Mesenchymal stem cell (in vitro differentiated cells and primary cell): ENCODE data around the gene RASGRP4.
A peak's percentile ranks its signal among the peaks of the same experiment; 100 is the strongest.
"Not testable (repeated sequence)": the region's sequence is repeated elsewhere in the genome, so short reads cannot be mapped to it uniquely, and the experiment has no call there.

Experiments
- DNase-seq: peaks from one replicate; pipeline ENCODE4 v3.0.0-alpha.2; 2013
- H2AFZ ChIP-seq: one replicate; pipeline ENCODE4 v1.6.1; 2013; ENCODE audit warnings: low read depth, mild to moderate bottlenecking, control low read depth, inconsistent platforms, low read length, moderate library complexity
- H2AK5ac ChIP-seq: 2 replicates; pipeline ENCODE4 v1.6.1; 2013; ENCODE audit warnings: low read length, moderate library complexity, mild to moderate bottlenecking, inconsistent platforms; ENCODE audit not compliant: severe bottlenecking
- H2BK120ac ChIP-seq: one replicate; pipeline ENCODE4 v1.6.1; 2013; ENCODE audit warnings: low read depth, mild to moderate bottlenecking, inconsistent platforms, low read length, moderate library complexity
- H2BK12ac ChIP-seq, 2 experiments: one replicate each; pipeline ENCODE4 v1.6.1; 2013; ENCODE audit warnings: inconsistent platforms in 2 of 2, low read length in 2 of 2, mild to moderate bottlenecking in 2 of 2, moderate library complexity in 2 of 2, control low read depth in 1 of 2
- H2BK15ac ChIP-seq: one replicate; pipeline ENCODE4 v1.6.1; 2013; ENCODE audit warnings: mild to moderate bottlenecking, low read depth, inconsistent platforms; ENCODE audit not compliant: poor library complexity, severe bottlenecking
- H2BK5ac ChIP-seq: 2 replicates; pipeline ENCODE4 v1.6.1; 2013; ENCODE audit warnings: low read depth, mild to moderate bottlenecking, low read length, control low read depth, inconsistent platforms; ENCODE audit not compliant: poor library complexity, severe bottlenecking
- H3K14ac ChIP-seq, 2 experiments: one replicate each; pipeline ENCODE4 v1.6.1; 2013; ENCODE audit warnings: inconsistent platforms in 2 of 2, low read length in 2 of 2, control low read depth in 1 of 2, mild to moderate bottlenecking in 1 of 2, moderate library complexity in 1 of 2
- H3K18ac ChIP-seq, 2 experiments: one replicate each; pipeline ENCODE4 v1.6.1; 2013; ENCODE audit warnings: inconsistent platforms in 2 of 2, low read length in 2 of 2, control low read depth in 1 of 2, low read depth in 1 of 2, mild to moderate bottlenecking in 1 of 2
- H3K23ac ChIP-seq, 2 experiments: one replicate each; pipeline ENCODE4 v1.6.1; 2013; ENCODE audit warnings: inconsistent platforms in 2 of 2, low read length in 2 of 2, mild to moderate bottlenecking in 2 of 2, moderate library complexity in 2 of 2, control low read depth in 1 of 2
- H3K27ac ChIP-seq: 2 replicates; pipeline ENCODE4 v1.5.1; 2013; ENCODE audit warnings: mild to moderate bottlenecking, moderate library complexity, low read length, control low read depth, inconsistent platforms; ENCODE audit not compliant: poor library complexity, severe bottlenecking
- H3K27me3 ChIP-seq, 2 experiments: 2 replicates each; pipeline versions ENCODE4 v1.6.1 to v1.7.0; 2013; ENCODE audit warnings: low read length in 2 of 2, mild to moderate bottlenecking in 2 of 2, moderate library complexity in 2 of 2, control low read depth in 1 of 2, inconsistent platforms in 1 of 2; ENCODE audit not compliant: control insufficient read depth in 1 of 2, insufficient read depth in 1 of 2
- H3K36me3 ChIP-seq, 2 experiments: 2 replicates each; pipeline versions ENCODE4 v1.6.1 to v1.7.0; 2013; ENCODE audit warnings: low read length in 2 of 2, control low read depth in 1 of 2, inconsistent platforms in 1 of 2, low read depth in 1 of 2, mild to moderate bottlenecking in 1 of 2; ENCODE audit not compliant: insufficient read depth in 2 of 2, control insufficient read depth in 1 of 2
- H3K4ac ChIP-seq, 2 experiments: one replicate each; pipeline ENCODE4 v1.6.1; 2013; ENCODE audit warnings: inconsistent platforms in 2 of 2, low read length in 2 of 2, mild to moderate bottlenecking in 2 of 2, moderate library complexity in 2 of 2, control low read depth in 1 of 2, low read depth in 1 of 2
- H3K4me1 ChIP-seq: 2 replicates; pipeline ENCODE4 v1.6.1; 2013; ENCODE audit warnings: low read depth, low read length, control low read depth; ENCODE audit not compliant: control insufficient read depth, insufficient read depth
- H3K4me2 ChIP-seq: 2 replicates; pipeline ENCODE4 v1.6.1; 2013; ENCODE audit warnings: low read length, mild to moderate bottlenecking, inconsistent platforms; ENCODE audit not compliant: poor library complexity, severe bottlenecking
- H3K4me3 ChIP-seq, 2 experiments: 2 replicates each; pipeline versions ENCODE4 v1.5.1 to v1.7.0; 2013; ENCODE audit warnings: low read length in 2 of 2, mild to moderate bottlenecking in 2 of 2, control low read depth in 1 of 2, low read depth in 1 of 2; ENCODE audit not compliant: insufficient read depth in 1 of 2
- H3K79me1 ChIP-seq: replicated peaks from 2 replicates; pipeline ENCODE4 v1.6.1; 2013; ENCODE audit warnings: mild to moderate bottlenecking, control low read depth, low read length, inconsistent platforms; ENCODE audit not compliant: poor library complexity, severe bottlenecking
- H3K9ac ChIP-seq: 2 replicates; pipeline ENCODE4 v1.7.0; 2013; ENCODE audit warnings: mild to moderate bottlenecking, low read length, moderate library complexity
- H3K9me3 ChIP-seq: 2 replicates; pipeline ENCODE4 v1.7.0; 2013; ENCODE audit warnings: mild to moderate bottlenecking, low read length; ENCODE audit not compliant: control insufficient read depth
- H4K8ac ChIP-seq: one replicate; pipeline ENCODE4 v1.6.1; 2013; ENCODE audit warnings: inconsistent platforms, mild to moderate bottlenecking, low read length, moderate library complexity
- H4K91ac ChIP-seq: one replicate; pipeline ENCODE4 v1.6.1; 2013; ENCODE audit warnings: mild to moderate bottlenecking, low read length, inconsistent platforms
- WGBS: methylation state at CpG from one replicate; pipeline ENCODE4 v1.1.7; 2013; ENCODE audit warnings: mixed read lengths; 5-methylcytosine and 5-hydroxymethylcytosine counted together

RASGRP4 gene

DNA sequence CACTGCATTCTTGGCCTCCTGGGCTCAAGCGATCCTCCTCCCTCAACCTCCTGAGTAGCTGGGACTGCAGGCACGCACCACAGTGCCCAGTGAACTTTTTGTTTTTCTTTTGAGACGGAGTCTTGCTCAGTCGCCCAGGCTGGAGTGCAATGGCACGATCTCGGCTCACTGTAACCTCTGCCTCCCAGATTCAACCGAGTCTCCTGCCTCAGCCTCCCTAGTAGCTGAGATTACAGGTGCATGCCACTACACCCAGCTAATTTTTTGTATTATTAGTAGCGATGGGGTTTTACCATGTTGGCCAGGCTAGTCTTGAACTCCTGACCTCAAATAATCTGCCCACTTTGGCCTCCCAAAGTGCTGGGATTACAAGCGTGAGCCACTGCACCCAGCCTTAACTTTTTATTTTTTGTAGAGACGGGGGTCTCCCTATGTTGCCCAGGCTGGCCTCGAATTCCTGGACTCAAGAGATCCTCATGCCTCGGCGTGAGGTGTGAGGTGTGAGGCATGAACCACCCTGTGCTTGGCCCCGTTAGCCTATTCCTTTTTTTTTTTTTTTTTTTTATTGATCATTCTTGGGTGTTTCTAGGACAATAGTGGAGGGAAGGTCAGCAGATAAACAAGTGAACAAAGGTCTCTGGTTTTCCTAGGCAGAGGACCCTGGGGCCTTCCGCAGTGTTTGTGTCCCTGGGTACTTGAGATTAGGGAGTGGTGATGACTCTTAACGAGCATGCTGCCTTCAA is 62.9 kb downstream of the RASGRP4 start:
- not testable (repeated sequence) for H3K27ac ChIP-seq, H3K36me3 ChIP-seq, H2BK15ac ChIP-seq, H3K18ac ChIP-seq, H2AK5ac ChIP-seq, DNase-seq, H3K9me3 ChIP-seq, H3K4ac ChIP-seq, H3K9ac ChIP-seq, H4K8ac ChIP-seq, H2BK120ac ChIP-seq, H2AFZ ChIP-seq, H3K14ac ChIP-seq, H3K23ac ChIP-seq, H3K79me1 ChIP-seq, H2BK12ac ChIP-seq, H2BK5ac ChIP-seq, H4K91ac ChIP-seq
- Histone ChIP-seq H3K4me1 (peaks cover 13% of the 10 kb centered on the region), H3K4me2 (peak overlapping the region; percentile 100), H3K4me3 (peak overlapping the region in 1 of 2 experiments; percentile 77), H3K27me3 (peaks cover 39 to 64% of the 10 kb centered on the region in 2 experiments)
- WGBS: 86% methylated on average over 13 of the region's 16 CpGs

GRCh38 chr19:38362076-38362945 is 63.7 kb downstream of the RASGRP4 start:
- peak overlapping the region in 1 of 2 experiments; percentile 56 for H3K18ac ChIP-seq
- H2AK5ac ChIP-seq: no peak overlapping the region
- H2BK5ac ChIP-seq: no peak overlapping the region
- H2BK15ac ChIP-seq: no peak overlapping the region
- H3K9ac ChIP-seq: peak overlapping the region; percentile 22
- no peak overlapping the region for H3K23ac ChIP-seq
- H3K4ac ChIP-seq: no peak overlapping the region
- H2BK12ac ChIP-seq: peak overlapping the region in 1 of 2 experiments; percentile 1
- no peaks in the 10 kb centered on the region for H3K36me3 ChIP-seq
- no peak overlapping the region for H4K8ac ChIP-seq
- H3K14ac ChIP-seq: no peak overlapping the region
- H3K79me1 ChIP-seq: no peaks in the 10 kb centered on the region
- 2% methylated on average over 68 of the region's 68 CpGs for WGBS
- H3K9me3 ChIP-seq: no peaks in the 10 kb centered on the region
- H3K4me2 ChIP-seq: peak overlapping the region; percentile 100
- peak overlapping the region; percentile 26 for H3K27ac ChIP-seq
- H2AFZ ChIP-seq: peak overlapping the region; percentile 75
- no peak overlapping the region for H2BK120ac ChIP-seq
- peak overlapping the region; percentile 73 to 77 for H3K4me3 ChIP-seq
- peaks cover 13% of the 10 kb centered on the region for H3K4me1 ChIP-seq
- no peak overlapping the region for H4K91ac ChIP-seq
- peak; percentile 71 for DNase-seq
- H3K27me3 ChIP-seq: peaks cover 34 to 61% of the 10 kb centered on the region in 2 experiments

- Histone ChIP-seq H3K9ac (no peak overlapping the region), H3K4me2 (peak overlapping the region; percentile 100), H3K27ac (no peak overlapping the region), H3K79me1 (no peaks in the 10 kb centered on the region), H3K14ac (peak overlapping the region in 1 of 2 experiments; percentile 26), H2AK5ac (no peak overlapping the region), H3K36me3 (no peaks in the 10 kb centered on the region), H3K4me1 (peaks cover 13% of the 10 kb centered on the region), H3K4me3 (peak overlapping the region; percentile 73 to 77), H3K9me3 (no peaks in the 10 kb centered on the region), H3K23ac (no peak overlapping the region), H4K91ac (no peak overlapping the region), H3K27me3 (peaks cover 38 to 60% of the 10 kb centered on the region in 2 experiments), H4K8ac (no peak overlapping the region), H3K4ac (no peak overlapping the region), H2AFZ (peak overlapping the region; percentile 75), H2BK12ac (no peak overlapping the region), H2BK120ac (no peak overlapping the region), H2BK15ac (no peak overlapping the region), H2BK5ac (no peak overlapping the region), H3K18ac (no peak overlapping the region)
- peak; percentile 83 for DNase-seq
- under 1% methylated on average over 35 of the region's 37 CpGs for WGBS
Measured at GRCh38 chr19:38361633-38362075, 64.4 kb downstream of the RASGRP4 start.
